Calu3 (cell line): ENCODE results near the gene SLC6A19. TPM values are rescaled to one million over a fixed set of nuclear protein-coding genes. Genes with fewer than 3 reads are reported as not detected.

Source experiments
- BruUV-seq: library from RNA; stranded (reverse); fragments of 400-500 nt; replicated peaks from 2 replicates; lab custom pipeline; 2021; lab: Mats Ljungman, UMichigan
- CTCF ChIA-PET: fragments of 300-600 bp; sonication (Branson Sonifier 250); formaldehyde crosslinking; loops from one replicate; lab custom pipeline; 2022; ENCODE audit warnings: antibody characterized with exemption; lab: Charles Lee
- DNase-seq: peaks from one replicate; pipeline ENCODE4 v3.0.0; 2022
- H3K27ac Mint-ChIP-seq: one replicate; pipeline ENCODE4 v1.8.0; 2022; ENCODE audit warnings: mixed read lengths; ENCODE audit not compliant: unreplicated experiment
- H3K27me3 Mint-ChIP-seq: one replicate; pipeline ENCODE4 v1.8.0; 2022; ENCODE audit warnings: mixed read lengths; ENCODE audit not compliant: unreplicated experiment
- H3K36me3 Mint-ChIP-seq: one replicate; pipeline ENCODE4 v1.8.0; 2022; ENCODE audit warnings: mild to moderate bottlenecking, moderate library complexity, mixed read lengths; ENCODE audit not compliant: insufficient read depth, unreplicated experiment
- H3K4me1 Mint-ChIP-seq: one replicate; pipeline ENCODE4 v1.8.0; 2022; ENCODE audit warnings: mild to moderate bottlenecking, low read depth, mixed read lengths; ENCODE audit not compliant: unreplicated experiment
- H3K4me3 Mint-ChIP-seq: one replicate; pipeline ENCODE4 v1.8.0; 2022; ENCODE audit warnings: mild to moderate bottlenecking, low read depth, moderate library complexity, mixed read lengths; ENCODE audit not compliant: unreplicated experiment
- H3K9me3 Mint-ChIP-seq: one replicate; pipeline ENCODE4 v1.8.0; 2022; ENCODE audit warnings: low read depth, mixed read lengths; ENCODE audit not compliant: unreplicated experiment
- intact Hi-C: fragments of 100-400 bp; cut with micrococcal nuclease; formaldehyde crosslinking; loops from one replicate; pipeline ENCODE4 v1.10.0; 2022; ENCODE audit not compliant: unreplicated experiment
- total RNA-seq: library from RNA; stranded (reverse); gene quantifications from 2 replicates; pipeline ENCODE4 v1.2.3, GENCODE V29; 2022
- TF ChIP-seq, protein P1 (sequence below): fragments of 200-600 bp; IDR thresholded peaks from one replicate; pipeline ENCODE4 v1.8.0; 2022; ENCODE audit warnings: antibody characterized with exemption; ENCODE audit not compliant: unreplicated experiment

SLC6A19 gene
- total RNA-seq, 1 experiment from 2014 or later: not detected

- no TSS peak for BruUV-seq
- H3K4me1 Mint-ChIP-seq: no peaks in the 10 kb centered on the region
- CTCF ChIA-PET: no interaction called here
- H3K27me3 Mint-ChIP-seq: peaks cover 3% of the 10 kb centered on the region
- no peak overlapping the region for H3K27ac Mint-ChIP-seq
- TF ChIP-seq, protein P1, sequence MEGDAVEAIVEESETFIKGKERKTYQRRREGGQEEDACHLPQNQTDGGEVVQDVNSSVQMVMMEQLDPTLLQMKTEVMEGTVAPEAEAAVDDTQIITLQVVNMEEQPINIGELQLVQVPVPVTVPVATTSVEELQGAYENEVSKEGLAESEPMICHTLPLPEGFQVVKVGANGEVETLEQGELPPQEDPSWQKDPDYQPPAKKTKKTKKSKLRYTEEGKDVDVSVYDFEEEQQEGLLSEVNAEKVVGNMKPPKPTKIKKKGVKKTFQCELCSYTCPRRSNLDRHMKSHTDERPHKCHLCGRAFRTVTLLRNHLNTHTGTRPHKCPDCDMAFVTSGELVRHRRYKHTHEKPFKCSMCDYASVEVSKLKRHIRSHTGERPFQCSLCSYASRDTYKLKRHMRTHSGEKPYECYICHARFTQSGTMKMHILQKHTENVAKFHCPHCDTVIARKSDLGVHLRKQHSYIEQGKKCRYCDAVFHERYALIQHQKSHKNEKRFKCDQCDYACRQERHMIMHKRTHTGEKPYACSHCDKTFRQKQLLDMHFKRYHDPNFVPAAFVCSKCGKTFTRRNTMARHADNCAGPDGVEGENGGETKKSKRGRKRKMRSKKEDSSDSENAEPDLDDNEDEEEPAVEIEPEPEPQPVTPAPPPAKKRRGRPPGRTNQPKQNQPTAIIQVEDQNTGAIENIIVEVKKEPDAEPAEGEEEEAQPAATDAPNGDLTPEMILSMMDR: no peak
- intact Hi-C loops: no loop called here
- H3K4me3 Mint-ChIP-seq: no peak overlapping the region
- H3K36me3 Mint-ChIP-seq: no peaks in the 10 kb centered on the region
- DNase-seq: no peak
- peaks cover 3% of the 10 kb centered on the region for H3K9me3 Mint-ChIP-seq
Measured at GRCh38 chr5:1268056-1268455, 66.7 kb downstream of the SLC6A19 start.

- Mint-ChIP-seq H3K9me3 (peaks cover 3% of the 10 kb centered on the region), H3K4me3 (no peak overlapping the region), H3K4me1 (no peaks in the 10 kb centered on the region), H3K27me3 (no peaks in the 10 kb centered on the region), H3K27ac (no peak overlapping the region), H3K36me3 (peaks cover 2% of the 10 kb centered on the region)
- no peak for DNase-seq
- BruUV-seq: no TSS peak
- CTCF ChIA-PET: no interaction called here
- TF ChIP-seq, protein P1: no peak
- intact Hi-C loops: no loop called here
Measured at GRCh38 chr5:1268666-1269065, 67.3 kb downstream of the SLC6A19 start.

DNA sequence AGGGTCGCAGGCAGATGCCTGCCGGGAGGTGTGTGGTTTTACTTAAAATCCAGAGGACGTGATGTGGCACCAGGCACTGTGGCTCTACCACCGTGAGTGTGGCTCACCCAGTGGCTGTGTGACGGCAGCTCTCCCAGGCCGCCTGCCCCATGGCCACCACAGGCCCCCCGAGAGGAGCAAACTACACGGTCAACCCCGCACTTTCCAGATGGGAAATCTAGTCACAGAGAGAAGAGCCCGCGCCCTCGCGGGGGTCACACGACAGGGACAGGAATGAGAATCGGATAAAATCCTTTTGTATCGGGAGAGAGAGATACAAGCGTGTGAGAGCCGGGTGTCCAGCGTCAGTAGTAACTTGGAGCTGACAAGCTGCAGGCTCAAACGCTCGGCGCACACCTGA is 69.0 kb downstream of the SLC6A19 start:
- Mint-ChIP-seq H3K27me3 (no peaks in the 10 kb centered on the region), H3K9me3 (peaks cover 3% of the 10 kb centered on the region), H3K4me3 (no peak overlapping the region), H3K27ac (no peak overlapping the region), H3K4me1 (no peaks in the 10 kb centered on the region), H3K36me3 (peaks cover 4% of the 10 kb centered on the region)
- BruUV-seq: no TSS peak
- TF ChIP-seq, protein P1: no peak
- DNase-seq: no peak
- CTCF ChIA-PET: no interaction called here
- intact Hi-C loops: no loop called here

DNA sequence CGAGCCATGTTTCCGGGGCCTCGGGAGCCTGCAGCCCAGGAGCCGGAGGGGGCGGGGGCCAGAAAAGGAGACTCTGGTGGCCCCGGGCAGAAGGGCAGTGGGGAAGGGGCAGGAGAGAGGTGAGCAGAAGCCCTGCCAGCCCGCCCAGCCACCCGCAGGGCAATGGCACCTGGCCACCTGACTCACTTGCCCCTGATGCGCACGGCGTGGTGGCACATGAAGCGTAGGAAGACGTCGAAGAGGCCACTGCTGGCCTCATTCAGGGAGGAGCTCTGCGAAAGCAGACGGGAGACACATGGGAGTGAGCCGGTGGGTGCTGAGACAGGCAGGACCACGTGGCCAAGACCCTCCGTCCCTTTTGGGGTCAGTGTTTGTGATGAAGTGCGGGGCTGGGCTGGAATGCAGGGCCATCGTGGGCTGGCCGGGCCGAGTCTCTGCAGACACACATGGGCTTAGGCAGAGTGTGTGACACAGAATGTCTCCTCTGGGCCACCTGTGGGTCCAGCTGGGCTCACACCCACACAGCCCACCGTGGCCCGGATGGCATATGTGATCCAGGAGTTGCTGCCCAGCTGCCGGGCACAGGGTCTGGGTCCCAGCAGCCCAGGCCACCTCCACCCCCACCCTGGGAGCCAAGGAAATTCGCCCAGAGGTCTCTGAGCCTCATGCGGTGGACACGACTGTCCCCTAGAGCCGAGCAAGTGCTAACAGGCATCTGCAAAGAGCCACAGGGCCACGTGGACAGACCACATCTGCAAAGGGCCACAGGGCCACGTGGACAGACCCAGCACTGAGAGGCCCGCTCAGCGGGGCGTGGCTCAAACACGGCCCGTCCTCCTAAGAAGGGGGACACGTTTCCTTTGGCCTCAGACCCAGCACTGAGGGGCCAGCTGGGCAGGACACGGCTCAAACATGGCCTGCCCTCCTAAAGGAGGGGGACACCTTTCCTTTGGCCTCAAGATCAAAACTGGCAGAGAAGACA is 69.8 kb downstream of the SLC6A19 start:
- Mint-ChIP-seq H3K4me1 (no peaks in the 10 kb centered on the region), H3K36me3 (peaks cover 4% of the 10 kb centered on the region), H3K9me3 (peaks cover 3% of the 10 kb centered on the region), H3K4me3 (no peak overlapping the region), H3K27ac (no peak overlapping the region), H3K27me3 (no peaks in the 10 kb centered on the region)
- CTCF ChIA-PET: no interaction called here
- BruUV-seq: no TSS peak
- intact Hi-C loops: no loop called here
- no peak for DNase-seq
- TF ChIP-seq, protein P1: no peak
